Endothelial cell of umbilical vein (primary cell): ENCODE results near the gene E2F4. TPM values are rescaled to one million over a fixed set of nuclear protein-coding genes. Genes with fewer than 3 reads are reported as not detected.

Experiments
- BruUV-seq: library from RNA; stranded (reverse); fragments of 400-500 nt; replicated peaks from 2 replicates; lab custom pipeline; 2021; lab: Mats Ljungman, UMichigan
- CTCF ChIA-PET: fragments of 300-600, 350-600 bp; sonication (Branson Sonifier 250); formaldehyde crosslinking; loops from one replicate; lab custom pipeline; 2021; ENCODE audit warnings: antibody characterized with exemption, inconsistent platforms; lab: Charles Lee
- POLR2A ChIA-PET: fragments of 300-600, 350-600 bp; sonication (Branson Sonifier 250); formaldehyde crosslinking; loops from one replicate; lab custom pipeline; 2021; ENCODE audit warnings: antibody characterized with exemption, inconsistent platforms; lab: Charles Lee
- DNase-seq: peaks from one replicate; pipeline ENCODE4 v3.0.0-alpha.2; 2011; ENCODE audit warnings: low read depth, low spot score
- FAIRE-seq: peaks from 2 replicates; lab custom pipeline; 2011; peaks lifted over from hg19 to GRCh38; lab: Jason Lieb, UNC
- H2AFZ ChIP-seq: 2 replicates; pipeline ENCODE4 v1.6.0; 2012; ENCODE audit warnings: low read depth, low read length, control low read depth, inconsistent platforms
- H3K27ac ChIP-seq: 2 replicates; pipeline ENCODE4 v1.5.1; 2011; ENCODE audit warnings: low read depth, mild to moderate bottlenecking, control low read depth, low read length, moderate library complexity; ENCODE audit not compliant: insufficient read depth
- H3K27me3 ChIP-seq, 2 experiments: 2 replicates each; pipeline versions ENCODE4 v1.6.0 to v1.6.1; 2011; ENCODE audit warnings: low read length in 2 of 2, mixed read lengths in 1 of 2; ENCODE audit not compliant: control insufficient read depth in 2 of 2, insufficient read depth in 2 of 2
- H3K36me3 ChIP-seq, 2 experiments: 2 replicates in 1 of 2; 3 replicates in 1 of 2; pipeline ENCODE4 v1.5.1; 2011; ENCODE audit warnings: low read length in 2 of 2, mild to moderate bottlenecking in 1 of 2, moderate library complexity in 1 of 2; ENCODE audit not compliant: control insufficient read depth in 2 of 2, insufficient read depth in 2 of 2; ENCODE audit errors: extremely low read depth in 1 of 2
- H3K4me1 ChIP-seq: 3 replicates; pipeline ENCODE4 v1.5.1; 2011; ENCODE audit warnings: mild to moderate bottlenecking, low read length; ENCODE audit not compliant: control insufficient read depth, insufficient read depth; ENCODE audit errors: extremely low read depth
- H3K4me2 ChIP-seq: 2 replicates; pipeline ENCODE4 v1.6.1; 2011; ENCODE audit warnings: low read length, control low read depth, mixed read lengths; ENCODE audit not compliant: insufficient read depth
- H3K4me3 ChIP-seq, 3 experiments: fragments of 200-600 bp in 1 of 3; sonication (generic), shearing (Covaris generic) in 1 of 3; replicated peaks in 1 of 3; 2 replicates each; pipeline ENCODE4 v1.5.1; 2011 to 2016; ENCODE audit warnings: control low read depth in 3 of 3, low read length in 3 of 3, mild to moderate bottlenecking in 2 of 3, inconsistent platforms in 1 of 3, low read depth in 1 of 3, moderate library complexity in 1 of 3; ENCODE audit not compliant: insufficient read depth in 1 of 3
- H3K79me2 ChIP-seq: 2 replicates; pipeline ENCODE4 v1.6.0; 2012; ENCODE audit warnings: low read length, inconsistent platforms; ENCODE audit not compliant: control insufficient read depth, insufficient read depth
- H3K9ac ChIP-seq: replicated peaks from 2 replicates; pipeline ENCODE3; 2011; ENCODE audit warnings: low read length, control low read depth; ENCODE audit not compliant: insufficient read depth; ENCODE audit errors: extremely low read depth
- H3K9me1 ChIP-seq: replicated peaks from 3 replicates; pipeline ENCODE4 v1.6.0; 2011; ENCODE audit warnings: mild to moderate bottlenecking, low read length; ENCODE audit not compliant: control insufficient read depth, insufficient read depth; ENCODE audit errors: extremely low read depth
- H3K9me3 ChIP-seq: replicated peaks from 2 replicates; pipeline ENCODE4 v1.5.1; 2012; ENCODE audit warnings: low read length, inconsistent platforms; ENCODE audit not compliant: control insufficient read depth, insufficient read depth
- H4K20me1 ChIP-seq: replicated peaks from 2 replicates; pipeline ENCODE3; 2011; ENCODE audit warnings: mild to moderate bottlenecking, low read length; ENCODE audit not compliant: control insufficient read depth, insufficient read depth; ENCODE audit errors: extremely low read depth
- EZH2 ChIP-seq: IDR thresholded peaks from 2 replicates; pipeline ENCODE4 v1.6.1; 2012; ENCODE audit warnings: borderline replicate concordance, low read depth, mild to moderate bottlenecking, moderate library complexity, low read length, inconsistent platforms; ENCODE audit not compliant: severe bottlenecking
- FOS ChIP-seq: IDR thresholded peaks from 2 replicates; pipeline ENCODE4 v1.6.1; 2011; ENCODE audit warnings: mild to moderate bottlenecking, low read length, moderate library complexity, borderline replicate concordance; ENCODE audit not compliant: insufficient read depth
- GATA2 ChIP-seq: IDR thresholded peaks from 2 replicates; pipeline ENCODE4 v1.7.0; 2011; ENCODE audit warnings: low read depth, mild to moderate bottlenecking, moderate library complexity, mixed read lengths, low read length; ENCODE audit not compliant: insufficient read length, insufficient read depth
- JUN ChIP-seq: IDR thresholded peaks from 2 replicates; pipeline ENCODE4 v1.6.1; 2011; ENCODE audit warnings: borderline replicate concordance, low read depth; ENCODE audit not compliant: insufficient read length, insufficient read depth
- MYC ChIP-seq: IDR thresholded peaks from one replicate; pipeline ENCODE4 v1.6.1; 2011; ENCODE audit warnings: mild to moderate bottlenecking, low read depth, low read length
- POLR2A ChIP-seq: IDR thresholded peaks from 2 replicates; pipeline ENCODE4 v1.6.1; 2012; ENCODE audit warnings: low read depth, mild to moderate bottlenecking, control low read depth, low read length
- POLR2AphosphoS5 ChIP-seq: IDR thresholded peaks from 2 replicates; pipeline ENCODE4 v1.6.1; 2012; ENCODE audit warnings: low read depth, mild to moderate bottlenecking, control low read depth, low read length, moderate library complexity; ENCODE audit not compliant: insufficient read depth
- dilution Hi-C: fragments of 300-500 bp; cut with MboI; formaldehyde crosslinking; loops from one replicate; pipeline ENCODE4 v1.15.0; 2019; ENCODE audit warnings: low sequenced_read_pairs; ENCODE audit not compliant: extremely low pct_ligation_motif_present
- intact Hi-C: fragments of 100-400 bp; cut with micrococcal nuclease; formaldehyde crosslinking; loops from one replicate; pipeline ENCODE4 v1.10.0; 2022
- polyA plus RNA-seq, 4 experiments: library from polyadenylated mRNA; depleted of rRNA in 3 of 4; stranded (reverse) in 3 of 4; unstranded in 1 of 4; fragments of >200 nt; gene quantifications; 2 replicates each; pipeline versions ENCODE4 v1.2.1 to v1.2.3, GENCODE V29; 2011 to 2012; ENCODE audit warnings: missing spikeins in 1 of 4
- total RNA-seq: library from RNA; stranded (reverse); gene quantifications from 2 replicates; pipeline ENCODE4 v1.2.3, GENCODE V29; 2021
- TF ChIP-seq, protein P1 (sequence below): IDR thresholded peaks from 2 replicates; pipeline ENCODE4 v1.6.1; 2011; ENCODE audit not compliant: insufficient read depth, insufficient read length
- TF ChIP-seq, protein P2 (sequence below), 2 donors: IDR thresholded peaks; 1 replicate in 1 of 2; 2 replicates in 1 of 2; pipeline ENCODE4 v1.5.1; 2011; ENCODE audit warnings: low read length in 2 of 2, mild to moderate bottlenecking in 2 of 2, moderate library complexity in 2 of 2, control low read depth in 1 of 2, inconsistent platforms in 1 of 2, low read depth in 1 of 2; ENCODE audit not compliant: insufficient read depth in 1 of 2; ENCODE audit errors: extremely low read depth in 1 of 2

The E2F4 gene
- total and polyA plus RNA-seq, 2 donors (not counting 3 experiments of a cell fraction or from before 2014, with no cell fraction given), result 112 to 168 TPM

DNA sequence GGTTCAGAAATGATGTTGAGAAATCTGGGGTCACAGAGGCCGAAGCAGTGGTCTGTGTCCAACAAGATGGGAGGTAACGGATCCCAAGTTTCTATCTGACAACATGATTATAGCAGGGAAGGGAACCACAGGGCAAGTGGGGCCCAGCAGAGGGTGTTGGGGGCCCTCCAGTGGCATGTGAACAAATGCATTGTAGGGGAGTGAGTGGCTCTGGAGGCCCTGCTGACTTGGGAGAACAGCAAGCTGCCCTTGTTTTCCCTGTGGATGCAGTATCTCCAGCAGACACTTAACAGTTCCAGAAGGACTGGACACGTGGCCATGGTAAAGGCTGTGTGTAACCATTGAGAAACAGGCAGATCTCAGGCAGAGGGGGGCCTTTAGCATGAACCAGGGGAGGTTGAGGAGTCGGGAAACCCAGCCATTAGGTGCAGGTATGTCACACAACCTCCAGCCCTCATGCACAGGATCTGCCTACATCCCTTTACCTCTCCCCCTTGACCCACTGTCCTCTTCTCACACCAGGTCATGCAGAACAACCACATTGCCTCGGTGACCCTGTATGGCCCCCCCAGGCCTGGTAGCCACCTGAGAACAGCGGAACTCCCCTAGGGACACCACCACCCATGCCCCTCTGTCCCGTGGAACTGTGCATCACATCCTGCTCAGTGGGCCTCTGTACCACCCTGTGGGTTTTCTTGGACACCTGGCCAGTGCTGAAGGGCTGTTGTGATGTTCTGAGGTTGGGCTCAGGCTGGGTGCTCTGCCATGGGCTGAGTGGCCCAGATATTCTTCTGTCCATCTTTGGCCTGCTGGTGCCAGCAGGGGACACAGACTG is 45.2 kb upstream of the E2F4 start:
- no peak overlapping the region for H3K9ac ChIP-seq
- no peak for FAIRE-seq
- H3K4me1 ChIP-seq, result peaks cover 3% of the 10 kb centered on the region
- H2AFZ ChIP-seq, result no peak overlapping the region
- ChIA-PET POLR2A (no interaction called here), CTCF (interaction anchor here (1.5 to 1.8 kb wide), 2 partner anchors 9 to 129 kb away, joined by 5 to 7 read pairs; no protein-coding TSS in a partner anchor)
- H4K20me1 ChIP-seq, result no peaks in the 10 kb centered on the region
- H3K36me3 ChIP-seq, result peaks cover 2 to 47% of the 10 kb centered on the region in 2 experiments
- no peaks in the 10 kb centered on the region for H3K79me2 ChIP-seq
- no peak overlapping the region for H3K27ac ChIP-seq
- no peak for DNase-seq
- TF ChIP-seq MYC, result no peak
- no peak for TF ChIP-seq POLR2AphosphoS5
- TF ChIP-seq JUN, result no peak
- TF ChIP-seq POLR2A, result no peak
- TF ChIP-seq, protein P1, sequence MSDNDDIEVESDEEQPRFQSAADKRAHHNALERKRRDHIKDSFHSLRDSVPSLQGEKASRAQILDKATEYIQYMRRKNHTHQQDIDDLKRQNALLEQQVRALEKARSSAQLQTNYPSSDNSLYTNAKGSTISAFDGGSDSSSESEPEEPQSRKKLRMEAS, result no peak
- TF ChIP-seq, protein P2, sequence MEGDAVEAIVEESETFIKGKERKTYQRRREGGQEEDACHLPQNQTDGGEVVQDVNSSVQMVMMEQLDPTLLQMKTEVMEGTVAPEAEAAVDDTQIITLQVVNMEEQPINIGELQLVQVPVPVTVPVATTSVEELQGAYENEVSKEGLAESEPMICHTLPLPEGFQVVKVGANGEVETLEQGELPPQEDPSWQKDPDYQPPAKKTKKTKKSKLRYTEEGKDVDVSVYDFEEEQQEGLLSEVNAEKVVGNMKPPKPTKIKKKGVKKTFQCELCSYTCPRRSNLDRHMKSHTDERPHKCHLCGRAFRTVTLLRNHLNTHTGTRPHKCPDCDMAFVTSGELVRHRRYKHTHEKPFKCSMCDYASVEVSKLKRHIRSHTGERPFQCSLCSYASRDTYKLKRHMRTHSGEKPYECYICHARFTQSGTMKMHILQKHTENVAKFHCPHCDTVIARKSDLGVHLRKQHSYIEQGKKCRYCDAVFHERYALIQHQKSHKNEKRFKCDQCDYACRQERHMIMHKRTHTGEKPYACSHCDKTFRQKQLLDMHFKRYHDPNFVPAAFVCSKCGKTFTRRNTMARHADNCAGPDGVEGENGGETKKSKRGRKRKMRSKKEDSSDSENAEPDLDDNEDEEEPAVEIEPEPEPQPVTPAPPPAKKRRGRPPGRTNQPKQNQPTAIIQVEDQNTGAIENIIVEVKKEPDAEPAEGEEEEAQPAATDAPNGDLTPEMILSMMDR (IDR thresholded peaks at IDR 0.05; ENCODE audit: extremely low read depth in 1 of 2, insufficient read depth in 1 of 2, low read depth in 1 of 2, low read length in 2 of 2), result no peak
- TF ChIP-seq EZH2, result no peak
- no peak for TF ChIP-seq FOS
- no peak for TF ChIP-seq GATA2
- no peaks in the 10 kb centered on the region for H3K9me3 ChIP-seq
- intact Hi-C loops (no loop called here), dilution Hi-C loops (no loop called here)
- H3K9me1 ChIP-seq, result no peaks in the 10 kb centered on the region
- peaks cover 0 to 5% of the 10 kb centered on the region in 2 experiments for H3K27me3 ChIP-seq
- no peak overlapping the region for H3K4me3 ChIP-seq
- no peak overlapping the region for H3K4me2 ChIP-seq
- no TSS peak for BruUV-seq
